Measurements from ENCODE around the gene NSFL1C.

Gene NSFL1C

GRCh38 chr20:1457992-1458391 is 8.7 kb downstream of the NSFL1C start:
- no peak for DNase-seq

- no peak for DNase-seq
Measured at GRCh38 chr20:1456300-1456699, 10.3 kb downstream of the NSFL1C start.

GRCh38 chr20:1450926-1451491 is 15.6 kb downstream of the NSFL1C start:
- no peak for DNase-seq

GRCh38 chr20:1449370-1449769 is 17.3 kb downstream of the NSFL1C start:
- no peak for DNase-seq

GRCh38 chr20:1448081-1448620 is 18.5 kb downstream of the NSFL1C start:
- DNase-seq = no peak

GRCh38 chr20:1446536-1446935 is 20.1 kb downstream of the NSFL1C start:
- DNase-seq = no peak

GRCh38 chr20:1443085-1443484 is 23.6 kb downstream of the NSFL1C start:
- DNase-seq = no peak

GRCh38 chr20:1442304-1442703 is 24.3 kb downstream of the NSFL1C start:
- DNase-seq = no peak

GRCh38 chr20:1441133-1441532 is 25.5 kb downstream of the NSFL1C start:
- DNase-seq = no peak

- DNase-seq = no peak
Measured at GRCh38 chr20:1440024-1440423, 26.6 kb downstream of the NSFL1C start.

GRCh38 chr20:1438361-1438760 is 28.3 kb downstream of the NSFL1C start:
- no peak for DNase-seq

- no peak for DNase-seq
Measured at GRCh38 chr20:1437235-1437904, 29.3 kb downstream of the NSFL1C start.

- no peak for DNase-seq
Measured at GRCh38 chr20:1436263-1436662, 30.4 kb downstream of the NSFL1C start.

- DNase-seq = no peak
Measured at GRCh38 chr20:1435337-1435699, 31.3 kb downstream of the NSFL1C start.

GRCh38 chr20:1434571-1435336 is 31.9 kb downstream of the NSFL1C start:
- DNase-seq = no peak

GRCh38 chr20:1431158-1431557 is 35.5 kb downstream of the NSFL1C start:
- no peak for DNase-seq

- no peak for DNase-seq
Measured at GRCh38 chr20:1430004-1430451, 36.6 kb downstream of the NSFL1C start.

GRCh38 chr20:1429143-1429728 is 37.4 kb downstream of the NSFL1C start:
- no peak for DNase-seq

GRCh38 chr20:1427457-1428054 is 39.1 kb downstream of the NSFL1C start:
- no peak for DNase-seq

- no peak for DNase-seq
Measured at GRCh38 chr20:1426231-1426849, 40.3 kb downstream of the NSFL1C start.

- no peak for DNase-seq
Measured at GRCh38 chr20:1424336-1424735, 42.3 kb downstream of the NSFL1C start.

- no peak for DNase-seq
Measured at GRCh38 chr20:1423625-1424106, 43.0 kb downstream of the NSFL1C start.
